ENCODE measurements around the gene GNAI3. TPM values are rescaled to one million over a fixed set of nuclear protein-coding genes. Genes with fewer than 3 reads are reported as not detected.
A peak's percentile ranks its signal among the peaks of the same experiment; 100 is the strongest.

The GNAI3 gene
- total RNA-seq, 1 experiment from 2014 or later = 9.9 TPM

- no peaks in the 10 kb centered on the region; a peak in 1 of 5 replicates for H3K9me3 Mint-ChIP-seq
- Histone ChIP-seq H4K91ac (ENCODE audit: insufficient read length, low read depth, low read length) (no peak overlapping the region), H3K23me2 (ENCODE audit: insufficient read length, low read depth, low read length, poor library complexity, severe bottlenecking) (no peaks in the 10 kb centered on the region), H2BK5ac (ENCODE audit: insufficient read length, low read length) (no peak overlapping the region), H4K5ac (ENCODE audit: insufficient read length, low read depth, low read length) (no peak overlapping the region), H3K79me2 (ENCODE audit: insufficient read depth, low read length) (no peaks in the 10 kb centered on the region), H3K4me1 (ENCODE audit: insufficient read depth, low read length) (peaks cover 7% of the 10 kb centered on the region; the same call in 1 of the 2 replicates), H3K79me1 (ENCODE audit: insufficient read depth, low read depth, low read length, poor library complexity, severe bottlenecking) (no peaks in the 10 kb centered on the region), H2BK120ac (ENCODE audit: low read depth, low read length, poor library complexity, severe bottlenecking) (no peak overlapping the region), H3K4me2 (ENCODE audit: insufficient read depth, insufficient read length, low read length) (no peak overlapping the region), H3K23ac (ENCODE audit: insufficient read length, low read depth, low read length) (no peak overlapping the region), H2BK12ac (ENCODE audit: insufficient read length, low read depth, low read length) (no peak overlapping the region), H3T11ph (ENCODE audit: low read length) (no peak overlapping the region), H2BK20ac (ENCODE audit: low read depth, low read length, poor library complexity, severe bottlenecking) (no peak overlapping the region), H3K56ac (ENCODE audit: insufficient read length, low read depth, low read length) (no peak overlapping the region), H3K9ac (ENCODE audit: extremely low read depth, insufficient read length, low read length) (no peak overlapping the region), H3K27me3 (ENCODE audit: insufficient read depth, low read length) (no peaks in the 10 kb centered on the region), H2AK5ac (ENCODE audit: insufficient read length, low read length) (no peak overlapping the region), H4K8ac (replicated peaks; ENCODE audit: insufficient read length, low read depth, low read length) (no peak overlapping the region), H3K27ac (ENCODE audit: insufficient read length, low read depth, low read length) (no peak overlapping the region), H3K18ac (ENCODE audit: insufficient read length, low read depth, low read length) (no peak overlapping the region), H2BK15ac (ENCODE audit: low read depth, low read length) (no peak overlapping the region), H3K4ac (ENCODE audit: low read depth, low read length) (no peak overlapping the region), H4K20me1 (ENCODE audit: control insufficient read depth, insufficient read depth, insufficient read length) (no peaks in the 10 kb centered on the region), H3K9me3 (ENCODE audit: control insufficient read depth, low read depth, low read length) (no peaks in the 10 kb centered on the region), H3K14ac (ENCODE audit: insufficient read depth, low read length) (no peak overlapping the region), H2AFZ (ENCODE audit: low read length) (no peak overlapping the region)
- H3K27me3 Mint-ChIP-seq (ENCODE audit: low read depth) = peaks cover 11% of the 10 kb centered on the region
- H3K36me3 Mint-ChIP-seq (ENCODE audit: insufficient read depth in 1 of 3, low read depth in 3 of 3) = no peaks in the 10 kb centered on the region; a peak in 1 of 7 replicates
- peaks cover 28 to 37% of the 10 kb centered on the region in 2 experiments for H3K4me1 Mint-ChIP-seq
- no peak for TF ChIP-seq CTCF (conservative IDR thresholded peaks at IDR 0.05)
- H3K27ac Mint-ChIP-seq = peak overlapping the region in 1 of 3 experiments; percentile 60; a peak in 1 of 7 replicates
- no CpG with 5 or more reads among the region's 6 CpGs for WGBS (ENCODE audit: extremely low coverage, insufficient read length, low lambda C conversion rate)
- peak; percentile 22 for DNase-seq
- no peak overlapping the region for H3K4me3 Mint-ChIP-seq
These were observed 91.4 kb downstream of the GNAI3 start for GRCh38 chr1:109639841-109640184.

Data from H9 (cell line).